Left ventricle myocardium superior (tissue), 1 donor: ENCODE measurements around the gene ZMAT1. TPM values are rescaled to one million over a fixed set of nuclear protein-coding genes. Genes with fewer than 3 reads are reported as not detected.
"Not testable (repeated sequence)": the region's sequence is repeated elsewhere in the genome, so short reads cannot be mapped to it uniquely, and the experiment has no call there.

ENCODE experiments used
- ATAC-seq: fragments of 200-7000 bp; cut with Tn5 transposase; one replicate; pipeline ENCODE4 v1.9.1; 2020; ENCODE audit warnings: mild to moderate bottlenecking, moderate library complexity
- DNase-seq: peaks from one replicate; pipeline ENCODE4 v3.0.0-alpha.2; 2020
- intact Hi-C: fragments of 100-400 bp; cut with micrococcal nuclease; formaldehyde crosslinking; loops from one replicate; pipeline ENCODE4 v1.11.0; 2022
- long read RNA-seq: library from polyadenylated mRNA; unstranded; transcript quantifications from one replicate; pipeline ENCODE4 v2.0.0, GENCODE V29; 2021
- total RNA-seq: library from RNA; stranded (reverse); fragmentation: NEBNext Ultra II Directional; extraction: Animal tissue kit (Norgen Biotek cat#: 25700); gene quantifications from one replicate; pipeline ENCODE4 v1.2.1, GENCODE V29; 2021
- donor health status: DM: no; HTN: yes; CAD: no; lungs with severe emphysema.

Gene ZMAT1
- 4.5 TPM for total RNA-seq
- long read RNA-seq, partial matches to known transcripts = 0 of 8 reads
- long read RNA-seq, other reads (novel, unspliced or antisense) = 8 of 8 reads

DNA sequence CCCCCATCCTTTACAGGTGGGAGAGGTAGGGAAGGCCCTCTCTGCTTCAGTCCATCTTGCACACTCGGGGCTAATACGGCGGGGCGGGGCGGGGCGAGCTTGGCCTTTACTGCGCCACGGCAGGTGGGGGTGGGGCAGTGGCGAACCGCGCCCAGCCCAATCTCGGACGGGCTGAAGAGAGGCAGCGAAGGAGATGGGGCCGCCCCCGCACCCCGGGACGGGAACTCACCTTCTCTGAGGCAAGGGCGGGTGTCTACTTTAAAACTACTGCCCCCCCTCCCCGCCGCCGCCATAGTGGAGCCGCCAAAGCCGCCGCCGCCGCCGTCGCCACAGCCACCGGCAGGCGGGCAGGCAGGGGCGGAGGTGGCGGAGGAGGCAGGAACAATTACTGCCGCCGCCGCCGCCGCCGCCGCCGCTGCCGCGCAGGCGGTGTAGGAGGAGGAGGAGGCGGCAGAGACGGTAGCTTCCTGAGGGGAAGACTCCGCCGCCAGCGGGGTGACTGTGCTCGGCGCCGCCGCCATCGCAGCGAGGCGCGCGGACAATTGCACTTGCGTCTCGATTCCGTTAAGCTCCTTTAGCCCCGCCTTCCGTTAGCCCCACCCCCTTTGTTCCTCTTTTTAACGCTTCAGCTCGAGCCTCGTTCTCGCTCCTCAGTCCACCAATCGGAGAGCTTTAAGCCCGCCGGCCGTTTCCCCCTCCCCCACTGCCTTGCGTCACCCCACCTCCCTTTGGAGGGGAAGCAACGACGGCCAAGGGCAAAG, at the start of gene ZMAT1:
ZMAT1 (minus strand) TSS at position 540 of the 761 bp plus-strand sequence; CDS start at position 521, 19 bp downstream.
- peak; percentile 94 for DNase-seq
- intact Hi-C loops = no loop called here
- ATAC-seq = peak; percentile 98

DNA sequence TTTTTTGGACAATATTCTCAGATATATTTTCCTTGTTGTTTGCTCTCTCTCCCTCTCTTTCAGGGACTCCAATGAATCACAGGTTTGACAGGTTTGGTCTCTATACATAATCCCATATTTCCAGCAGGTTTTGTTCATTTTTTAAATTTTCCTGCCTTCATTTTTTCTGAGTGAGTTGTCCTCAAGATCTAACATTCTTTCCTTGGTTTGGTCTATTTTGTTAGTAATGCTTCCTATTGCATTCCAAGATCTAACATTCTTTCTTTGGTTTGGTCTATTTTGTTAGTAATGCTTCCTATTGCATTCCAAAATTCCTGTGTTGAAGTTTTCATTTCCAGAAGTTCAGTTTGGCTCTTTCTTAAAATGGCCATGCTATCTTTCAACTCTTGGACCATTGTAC, 45.3 kb upstream of the ZMAT1 start:
- ATAC-seq = no peak
- no peak for DNase-seq
- intact Hi-C loops = no loop called here

DNA sequence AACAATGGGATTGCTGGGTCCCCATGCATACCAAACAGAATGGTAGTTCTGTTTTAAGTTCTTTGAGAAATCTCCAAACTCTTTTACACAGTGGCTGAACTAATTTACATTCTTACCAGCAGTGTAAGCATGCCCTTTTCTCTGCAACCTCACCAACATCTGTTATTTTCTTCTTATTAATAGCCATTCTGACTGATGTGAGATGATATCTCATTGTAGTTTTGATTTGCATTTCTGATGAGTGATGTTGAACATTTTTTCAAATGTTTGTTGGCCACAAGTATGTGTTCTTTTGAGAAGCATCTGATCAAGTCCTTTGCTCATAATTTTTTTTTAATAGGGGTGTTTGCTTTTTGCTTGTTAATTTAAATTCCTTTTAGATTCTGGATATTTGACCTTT, 41.2 kb upstream of the ZMAT1 start:
- ATAC-seq (no peak), DNase-seq (no peak)
- intact Hi-C loops = no loop called here

DNA sequence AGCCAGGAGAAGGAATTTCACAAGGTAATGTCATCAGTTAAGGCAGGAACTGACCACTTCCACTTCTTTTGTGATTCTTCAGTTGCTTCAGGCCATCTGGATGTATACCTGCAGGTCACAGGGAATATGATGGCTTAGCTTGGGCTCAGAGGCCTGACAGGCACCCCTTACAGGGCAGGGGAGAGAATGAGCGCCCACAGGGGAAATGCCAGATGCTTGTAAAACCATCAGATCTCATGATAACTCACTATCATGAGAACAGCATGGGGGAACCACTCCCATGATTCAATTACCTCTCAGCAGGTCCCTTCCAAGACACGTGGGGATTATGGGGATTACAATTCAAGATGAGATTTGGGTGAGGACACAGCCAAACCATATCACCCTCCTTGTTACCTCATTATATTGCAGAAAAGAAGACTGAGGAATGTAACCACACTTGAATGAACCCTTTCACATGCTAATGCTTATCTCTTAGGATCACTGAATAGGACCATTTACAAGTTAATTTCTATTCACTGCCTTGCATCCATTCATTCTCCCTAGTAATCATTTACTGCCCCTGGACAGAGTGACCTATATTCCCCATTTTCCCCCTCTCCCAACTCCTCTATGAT, 33.2 kb upstream of the ZMAT1 start:
- ATAC-seq, DNase-seq, intact Hi-C loops: not testable (repeated sequence)

DNA sequence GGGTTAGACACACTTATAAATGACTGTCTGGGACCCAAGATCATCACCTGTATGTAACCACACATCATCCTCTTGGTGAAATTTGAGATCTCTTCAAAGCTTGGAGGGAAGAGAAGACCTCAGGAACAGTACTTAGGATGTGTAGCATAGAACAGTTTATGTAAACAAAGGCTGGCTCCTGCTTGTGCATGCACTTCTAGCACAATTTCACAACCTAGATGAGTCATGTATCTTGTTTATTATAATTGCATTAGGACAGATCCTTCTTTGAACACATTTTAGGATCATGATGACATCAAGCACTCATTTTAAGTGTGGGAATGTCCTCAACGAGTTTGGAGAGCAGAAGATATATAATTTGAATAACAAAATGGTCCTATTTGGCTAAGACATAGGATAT, 26.3 kb upstream of the ZMAT1 start:
- intact Hi-C loops = no loop called here
- DNase-seq = no peak
- ATAC-seq = no peak

DNA sequence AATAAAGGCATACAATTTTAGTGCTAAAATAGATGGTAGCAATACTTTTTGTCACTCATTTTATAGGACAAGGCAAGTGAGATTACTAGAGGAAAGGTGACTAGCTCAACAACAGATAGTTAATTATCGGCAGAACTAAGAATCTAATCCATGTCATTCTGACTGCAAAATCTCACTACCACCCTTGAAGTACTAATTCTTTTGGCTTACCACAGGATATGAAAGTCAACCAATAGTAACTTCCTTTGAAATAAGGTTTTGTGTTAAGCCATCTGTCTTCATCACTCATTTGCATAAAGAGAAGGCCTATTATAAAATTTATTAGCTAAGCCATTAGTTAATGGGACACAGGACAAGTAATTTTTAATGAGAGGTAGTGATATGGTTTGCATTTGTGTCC, 25.3 kb upstream of the ZMAT1 start:
- no peak for DNase-seq
- intact Hi-C loops = no loop called here
- ATAC-seq = no peak

DNA sequence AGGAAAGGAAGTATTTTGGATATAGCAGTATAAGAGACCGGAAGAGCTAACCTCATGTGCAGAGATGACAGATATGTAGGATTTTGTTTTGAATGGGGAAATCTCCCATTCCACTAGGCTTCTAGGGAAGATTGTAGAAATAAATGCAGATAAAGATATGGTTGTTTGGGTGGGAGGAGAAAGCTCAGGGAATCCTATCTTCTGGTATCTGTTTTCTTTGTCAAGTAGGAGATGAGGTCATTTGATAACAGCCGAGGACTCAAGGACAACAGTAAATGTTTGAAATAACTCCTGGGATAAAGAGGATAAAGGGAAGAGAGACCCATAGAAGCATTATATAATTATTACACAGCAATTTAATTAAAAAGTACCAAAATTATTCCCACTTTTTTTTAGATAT, 24.7 kb upstream of the ZMAT1 start:
- ATAC-seq = no peak
- no peak for DNase-seq
- intact Hi-C loops = no loop called here

DNA sequence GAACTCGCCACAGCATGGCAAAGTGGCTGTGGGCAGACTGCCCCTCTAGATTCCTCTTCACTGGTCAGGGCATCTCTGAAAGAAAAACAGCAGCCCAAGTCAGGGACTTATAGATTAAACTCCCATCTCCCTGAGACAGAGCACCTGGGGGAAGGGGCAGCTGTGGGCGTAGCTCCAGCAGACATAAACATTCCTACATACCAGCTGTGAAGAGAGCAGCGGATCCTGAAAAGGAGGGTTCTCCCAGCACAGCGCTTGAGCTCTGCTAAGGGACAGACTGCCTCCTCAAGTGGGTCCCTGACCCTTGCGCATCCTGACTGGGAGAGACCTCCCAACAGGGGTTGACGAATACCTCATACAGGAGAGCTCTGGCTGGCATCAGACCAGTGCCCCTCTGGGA, 18.8 kb upstream of the ZMAT1 start:
- ATAC-seq = no peak
- no peak for DNase-seq
- intact Hi-C loops = no loop called here

DNA sequence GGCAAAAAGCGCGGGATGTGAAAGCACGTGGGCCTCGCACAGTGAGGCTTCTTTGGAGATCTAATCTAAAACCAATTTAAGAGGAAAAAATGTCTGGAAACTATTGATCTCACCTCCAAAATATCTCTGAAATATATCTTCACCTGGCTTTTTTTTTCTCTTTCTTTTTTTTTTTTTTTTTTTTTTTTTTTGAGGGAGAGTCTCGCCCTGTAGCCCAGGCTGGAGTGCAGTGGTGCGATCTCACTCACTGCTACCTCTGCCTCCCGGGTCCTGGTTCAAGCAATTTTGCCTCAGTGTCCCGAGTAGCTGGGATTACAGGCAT, 383 bp upstream of the ZMAT1 start:
- ATAC-seq (no peak), DNase-seq (no peak)
- intact Hi-C loops = no loop called here

DNA sequence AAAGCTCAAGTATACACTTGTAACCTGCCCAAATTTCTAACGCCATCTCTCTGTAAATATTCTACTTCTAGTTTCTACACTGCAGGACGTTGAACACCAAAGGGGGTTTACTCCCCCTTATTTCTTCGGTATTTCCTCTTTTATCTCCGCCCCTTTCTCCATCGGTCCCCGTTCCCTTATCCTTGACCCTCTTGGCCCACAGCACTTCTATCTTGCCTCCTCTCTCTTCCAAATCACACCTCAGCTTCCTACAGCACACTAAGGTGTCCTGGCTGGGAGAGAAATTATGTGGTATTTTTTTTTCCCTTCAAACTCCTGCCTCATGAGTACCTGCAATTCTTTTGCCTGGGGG, 715 bp downstream of the ZMAT1 start:
- DNase-seq (no peak), ATAC-seq (no peak)
- intact Hi-C loops = no loop called here

DNA sequence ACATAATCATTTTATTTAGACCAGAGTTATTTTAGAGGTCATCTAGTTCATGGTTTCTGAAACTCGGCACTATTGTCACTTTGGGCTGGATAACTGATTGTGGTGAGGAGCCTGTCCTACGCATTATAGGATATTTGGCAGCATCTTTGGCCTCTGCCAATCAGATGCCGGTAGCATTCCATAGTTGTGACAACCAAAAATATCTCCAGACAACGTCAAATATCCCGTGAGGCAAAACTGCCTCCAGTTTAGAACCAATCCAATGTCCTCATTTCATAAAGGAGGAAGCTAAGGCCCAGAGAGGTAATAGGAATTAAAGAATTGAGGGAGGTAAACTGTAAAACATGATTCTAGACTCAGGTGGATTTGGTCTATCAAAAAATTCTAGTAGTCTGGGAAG, 6.1 kb downstream of the ZMAT1 start:
- peak; percentile 19 for ATAC-seq
- DNase-seq = no peak

DNA sequence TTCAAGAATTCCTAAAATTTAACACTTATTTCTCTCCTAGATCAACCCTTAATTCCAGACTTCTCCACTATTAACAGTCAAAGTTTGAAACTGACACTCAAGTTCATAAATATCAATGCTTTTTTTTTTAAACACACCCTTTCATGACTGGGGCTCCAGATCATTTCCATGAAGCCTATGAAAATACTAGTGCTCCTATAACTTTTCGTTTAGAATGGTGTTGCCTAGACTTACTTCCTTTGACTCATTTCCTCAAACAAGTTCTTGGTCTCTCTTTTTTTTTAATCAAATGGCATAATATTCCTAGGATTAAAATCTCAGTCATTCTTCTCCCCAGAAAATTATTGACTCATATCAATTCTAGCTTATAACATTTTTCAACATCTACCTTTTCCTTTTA, 13.1 kb downstream of the ZMAT1 start:
- ATAC-seq (no peak), DNase-seq (no peak)
- intact Hi-C loops = no loop called here

More for the DNA sequence above, 6.1 kb downstream of the ZMAT1 start:
- intact Hi-C loops = no loop called here

DNA sequence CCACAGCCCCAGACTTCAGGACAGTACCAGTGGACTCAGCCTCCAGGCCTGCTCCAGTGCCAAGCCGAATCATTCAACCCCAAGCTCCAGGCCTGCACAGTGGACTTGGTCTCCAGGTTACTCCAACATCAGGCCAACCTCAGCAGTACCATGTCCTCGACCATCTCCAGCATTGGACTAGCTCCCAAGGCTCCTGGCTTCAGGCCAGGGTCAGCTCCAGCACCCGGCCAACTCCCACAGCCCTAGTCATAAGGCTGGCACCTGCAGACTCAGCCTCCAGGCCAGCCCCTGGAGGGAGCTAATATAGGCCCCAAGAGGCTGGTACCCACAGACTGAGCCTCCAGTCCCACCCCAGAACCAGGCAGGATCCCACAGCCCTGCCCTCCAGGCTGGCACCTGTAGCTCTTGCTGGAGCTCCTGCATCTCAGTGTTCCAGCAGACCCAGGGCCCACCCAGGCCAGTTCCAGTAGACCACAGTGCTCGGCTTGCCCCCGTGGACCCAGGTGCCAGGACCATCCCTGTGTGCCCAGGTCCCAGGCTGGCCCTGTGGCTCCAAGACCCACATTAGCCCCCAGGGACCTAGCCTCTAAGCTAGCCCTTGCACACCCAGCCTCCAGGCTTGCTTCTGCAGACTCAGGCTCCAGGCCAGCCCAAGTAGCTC, 25.6 kb downstream of the ZMAT1 start:
- ATAC-seq (no peak), DNase-seq (peak; percentile 26)
- intact Hi-C loops = no loop called here

DNA sequence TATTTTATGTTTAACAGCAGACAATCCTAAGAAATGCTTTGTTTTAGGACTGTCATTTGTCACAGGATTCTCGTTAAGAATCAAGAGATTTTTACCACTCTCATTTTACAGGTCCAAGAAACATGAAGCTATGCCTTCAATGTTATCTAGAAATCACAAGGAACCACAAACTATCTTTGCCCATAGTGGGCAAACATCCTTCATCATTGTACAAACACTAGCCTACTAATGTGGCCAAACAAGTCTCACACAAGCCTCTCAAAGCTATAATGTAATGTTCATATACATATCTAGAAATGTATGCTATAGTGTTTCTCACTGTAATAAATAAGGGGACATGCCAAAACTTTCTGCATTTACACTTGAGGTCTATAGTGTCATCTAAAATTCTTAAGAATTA, 26.8 kb downstream of the ZMAT1 start:
- DNase-seq = no peak
- ATAC-seq = no peak
- intact Hi-C loops = no loop called here

Other genes with a start within 250 kb of the ZMAT1 start
- gene TCEAL2, start 193.7 kb upstream of the ZMAT1 start, total RNA-seq = not detected
- gene TCEAL6, start 210.5 kb upstream of the ZMAT1 start, total RNA-seq = not detected
- gene BEX5, start 223.9 kb upstream of the ZMAT1 start, total RNA-seq = 0.40 TPM